Measurements from ENCODE around the gene ETFRF1.

GRCh38 chr12:25245491-25245890 lies 50.5 kb downstream of the ETFRF1 start:
- TF ChIP-seq CTCF (conservative IDR thresholded peaks at IDR 0.05; ENCODE audit: low read depth, low read length) (no peak), EZH2phosphoT487 (IDR thresholded peaks at IDR 0.05; ENCODE audit: borderline replicate concordance, low read length) (no peak)

Data from PC-3 (cell line).